BE2C (cell line): ENCODE measurements around the gene BRD3.

Source experiments
- DNase-seq: peaks from one replicate; pipeline ENCODE4 v3.0.0-alpha.2; 2020
- H3K27me3 ChIP-seq: fragments of 250-450 bp; sonication (Bioruptor Pico); 2 replicates; pipeline ENCODE4 v1.5.1; 2020; ENCODE audit warnings: mild to moderate bottlenecking
- H3K36me3 ChIP-seq: fragments of 250-450 bp; sonication (Bioruptor Pico); 2 replicates; pipeline ENCODE4 v1.5.1; 2020; ENCODE audit warnings: mild to moderate bottlenecking
- H3K4me1 ChIP-seq: fragments of 250-450 bp; sonication (Bioruptor Pico); 2 replicates; pipeline ENCODE4 v1.5.1; 2020
- H3K4me3 ChIP-seq: 2 replicates; pipeline ENCODE4 v1.5.1; 2011; ENCODE audit warnings: low read depth, low read length
- H3K9me3 ChIP-seq: fragments of 250-450 bp; sonication (Bioruptor Pico); 2 replicates; pipeline ENCODE4 v1.5.1; 2020
- TF ChIP-seq, protein P1 (sequence below): IDR thresholded peaks from 2 replicates; pipeline ENCODE4 v1.5.1; 2012; ENCODE audit warnings: mild to moderate bottlenecking, low read depth, low read length

BRD3 gene

DNA sequence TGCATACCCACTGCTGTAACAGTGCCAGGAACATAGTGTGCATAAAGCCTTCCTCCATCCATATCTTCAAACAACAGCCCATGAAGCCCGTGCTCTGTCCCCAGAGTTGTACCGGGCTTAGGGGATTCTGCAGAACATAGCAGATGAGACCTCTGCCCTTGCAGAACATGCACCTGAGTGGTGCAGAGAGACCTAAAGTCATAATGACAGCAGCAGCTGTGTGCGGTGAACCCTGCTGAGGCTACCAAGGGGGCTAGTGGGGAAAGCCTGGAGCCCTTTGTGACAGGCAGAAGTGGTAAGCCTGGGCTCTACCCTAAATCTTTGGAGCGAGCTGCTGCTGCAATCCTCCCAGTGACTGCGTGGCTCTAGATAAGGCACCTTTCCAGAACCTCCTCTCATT lies 32.2 kb upstream of the BRD3 start:
- no peak for DNase-seq
- Histone ChIP-seq H3K27me3 (peaks cover 9% of the 10 kb centered on the region; the same call in 1 of the 2 replicates), H3K4me1 (no peaks in the 10 kb centered on the region), H3K9me3 (no peaks in the 10 kb centered on the region), H3K4me3 (no peak overlapping the region), H3K36me3 (no peaks in the 10 kb centered on the region)
- TF ChIP-seq, protein P1, sequence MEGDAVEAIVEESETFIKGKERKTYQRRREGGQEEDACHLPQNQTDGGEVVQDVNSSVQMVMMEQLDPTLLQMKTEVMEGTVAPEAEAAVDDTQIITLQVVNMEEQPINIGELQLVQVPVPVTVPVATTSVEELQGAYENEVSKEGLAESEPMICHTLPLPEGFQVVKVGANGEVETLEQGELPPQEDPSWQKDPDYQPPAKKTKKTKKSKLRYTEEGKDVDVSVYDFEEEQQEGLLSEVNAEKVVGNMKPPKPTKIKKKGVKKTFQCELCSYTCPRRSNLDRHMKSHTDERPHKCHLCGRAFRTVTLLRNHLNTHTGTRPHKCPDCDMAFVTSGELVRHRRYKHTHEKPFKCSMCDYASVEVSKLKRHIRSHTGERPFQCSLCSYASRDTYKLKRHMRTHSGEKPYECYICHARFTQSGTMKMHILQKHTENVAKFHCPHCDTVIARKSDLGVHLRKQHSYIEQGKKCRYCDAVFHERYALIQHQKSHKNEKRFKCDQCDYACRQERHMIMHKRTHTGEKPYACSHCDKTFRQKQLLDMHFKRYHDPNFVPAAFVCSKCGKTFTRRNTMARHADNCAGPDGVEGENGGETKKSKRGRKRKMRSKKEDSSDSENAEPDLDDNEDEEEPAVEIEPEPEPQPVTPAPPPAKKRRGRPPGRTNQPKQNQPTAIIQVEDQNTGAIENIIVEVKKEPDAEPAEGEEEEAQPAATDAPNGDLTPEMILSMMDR: no peak

GRCh38 chr9:134099123-134099761 lies 31.4 kb upstream of the BRD3 start:
- no peaks in the 10 kb centered on the region for H3K36me3 ChIP-seq
- no peak overlapping the region for H3K4me3 ChIP-seq
- H3K9me3 ChIP-seq: no peaks in the 10 kb centered on the region
- DNase-seq: peak; percentile 37
- peaks cover 9% of the 10 kb centered on the region for H3K27me3 ChIP-seq
- TF ChIP-seq, protein P1: peak; percentile 90
- no peaks in the 10 kb centered on the region for H3K4me1 ChIP-seq

DNA sequence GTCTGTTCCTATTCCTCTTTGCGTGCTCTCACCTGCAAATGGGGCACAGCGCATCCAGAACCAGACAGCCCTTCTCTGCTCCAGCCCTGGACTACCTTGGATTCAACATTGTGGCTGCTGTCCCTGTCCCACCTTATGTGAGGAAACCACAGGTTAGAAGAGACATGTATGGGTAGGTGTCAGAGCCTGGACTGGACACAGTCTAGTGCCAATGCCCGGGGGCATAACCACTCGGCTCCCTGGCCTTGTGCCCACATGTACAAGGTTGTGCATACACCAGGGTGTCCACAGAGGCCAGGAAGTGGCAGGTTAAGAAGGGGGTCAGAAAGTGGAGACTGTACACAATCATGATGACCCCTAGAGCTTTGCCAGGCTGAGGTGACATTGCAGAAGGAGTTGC lies 22.1 kb upstream of the BRD3 start:
- H3K36me3 ChIP-seq: no peaks in the 10 kb centered on the region
- no peak overlapping the region for H3K4me3 ChIP-seq
- DNase-seq: no peak
- no peaks in the 10 kb centered on the region for H3K4me1 ChIP-seq
- TF ChIP-seq, protein P1: no peak
- H3K27me3 ChIP-seq: no peaks in the 10 kb centered on the region; the same call in 1 of the 2 replicates
- no peaks in the 10 kb centered on the region for H3K9me3 ChIP-seq

GRCh38 chr9:134088063-134088725 lies 20.4 kb upstream of the BRD3 start:
- H3K4me1 ChIP-seq: no peaks in the 10 kb centered on the region
- peaks cover 3% of the 10 kb centered on the region; the same call in 1 of the 2 replicates for H3K27me3 ChIP-seq
- no peaks in the 10 kb centered on the region for H3K9me3 ChIP-seq
- DNase-seq: no peak
- no peaks in the 10 kb centered on the region for H3K36me3 ChIP-seq
- H3K4me3 ChIP-seq: no peak overlapping the region
- TF ChIP-seq, protein P1: no peak

DNA sequence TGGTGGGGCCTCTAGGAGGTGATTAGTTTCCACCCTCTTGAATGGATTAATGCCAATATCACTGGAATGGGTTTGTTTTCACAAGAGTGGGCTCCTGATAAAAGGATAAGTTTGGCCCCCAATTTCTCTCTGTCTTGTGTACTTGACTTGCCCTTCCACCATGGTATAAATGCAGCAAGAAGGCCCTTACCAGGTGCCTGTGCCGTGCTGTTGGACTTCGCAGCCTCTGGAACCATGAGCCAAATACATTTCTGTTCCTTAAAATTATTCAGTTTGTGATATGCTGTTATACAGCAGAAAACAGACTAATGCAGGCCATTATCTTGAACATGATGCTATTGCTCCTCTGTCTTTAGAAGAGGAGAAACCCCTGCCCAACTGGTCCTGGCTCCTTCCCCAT lies 17.8 kb upstream of the BRD3 start:
- no peaks in the 10 kb centered on the region for H3K9me3 ChIP-seq
- no peaks in the 10 kb centered on the region for H3K4me1 ChIP-seq
- H3K36me3 ChIP-seq: no peaks in the 10 kb centered on the region
- H3K4me3 ChIP-seq: no peak overlapping the region
- no peak for DNase-seq
- peaks cover 5% of the 10 kb centered on the region; the same call in 1 of the 2 replicates for H3K27me3 ChIP-seq
- TF ChIP-seq, protein P1: no peak

GRCh38 chr9:134083451-134083850 lies 15.6 kb upstream of the BRD3 start:
- H3K4me3 ChIP-seq: no peak overlapping the region
- H3K36me3 ChIP-seq: no peaks in the 10 kb centered on the region
- H3K27me3 ChIP-seq: peaks cover 5% of the 10 kb centered on the region; the same call in 1 of the 2 replicates
- no peak for DNase-seq
- TF ChIP-seq, protein P1: no peak
- no peaks in the 10 kb centered on the region; the same call in 1 of the 2 replicates for H3K9me3 ChIP-seq
- no peaks in the 10 kb centered on the region for H3K4me1 ChIP-seq
